ENCODE results near the gene SWSAP1. TPM values are rescaled to one million over a fixed set of nuclear protein-coding genes. Genes with fewer than 3 reads are reported as not detected.

SWSAP1 gene
- total and polyA plus RNA-seq, 9 of the 15 experiments (the other 6 are each of a cell fraction or from before 2014, with no cell fraction given): 0.18 to 2.8 (median 1.7) TPM

DNA sequence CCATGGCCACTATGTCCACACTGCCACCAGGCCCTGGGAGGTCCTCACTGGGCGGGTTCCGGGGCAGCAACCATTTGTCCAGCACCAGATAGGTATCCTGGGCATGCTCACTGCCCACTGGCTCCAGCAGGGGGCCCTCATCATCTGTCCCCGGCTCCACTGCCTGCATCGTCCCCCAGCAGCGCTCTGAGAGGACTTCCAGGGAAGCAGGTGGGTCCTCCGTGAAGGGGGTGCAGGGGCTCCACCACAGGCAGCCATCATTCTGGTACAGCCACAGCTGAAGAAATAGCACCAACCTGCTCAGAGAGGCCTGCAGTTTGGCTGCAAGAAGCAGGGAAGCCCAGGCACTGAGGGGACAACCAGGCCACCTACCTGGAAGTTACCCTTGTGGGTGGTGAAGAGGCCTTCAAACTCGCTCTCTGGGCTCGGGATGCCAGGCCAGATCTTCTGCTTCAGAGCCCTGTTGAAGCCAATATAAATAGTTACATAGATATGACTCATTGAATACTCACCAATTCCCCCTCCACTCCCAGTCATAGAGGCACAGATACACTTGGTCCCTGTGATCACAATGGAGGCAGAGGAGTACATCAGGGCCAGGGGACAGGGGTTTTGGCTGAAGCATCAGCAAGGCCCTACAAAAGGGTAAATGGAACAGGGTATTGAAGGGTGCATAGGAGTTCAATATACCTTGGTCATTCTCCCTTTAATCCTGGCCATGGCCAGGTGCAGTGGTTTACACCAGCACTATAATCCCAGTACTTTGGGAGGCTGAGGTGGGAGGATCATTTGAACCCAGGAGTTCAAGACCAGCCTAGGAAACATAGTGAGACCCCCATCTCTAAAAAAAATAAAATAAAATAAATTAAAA is 4.1 kb downstream of the SWSAP1 start (continued):
- TF ChIP-seq, protein P1, sequence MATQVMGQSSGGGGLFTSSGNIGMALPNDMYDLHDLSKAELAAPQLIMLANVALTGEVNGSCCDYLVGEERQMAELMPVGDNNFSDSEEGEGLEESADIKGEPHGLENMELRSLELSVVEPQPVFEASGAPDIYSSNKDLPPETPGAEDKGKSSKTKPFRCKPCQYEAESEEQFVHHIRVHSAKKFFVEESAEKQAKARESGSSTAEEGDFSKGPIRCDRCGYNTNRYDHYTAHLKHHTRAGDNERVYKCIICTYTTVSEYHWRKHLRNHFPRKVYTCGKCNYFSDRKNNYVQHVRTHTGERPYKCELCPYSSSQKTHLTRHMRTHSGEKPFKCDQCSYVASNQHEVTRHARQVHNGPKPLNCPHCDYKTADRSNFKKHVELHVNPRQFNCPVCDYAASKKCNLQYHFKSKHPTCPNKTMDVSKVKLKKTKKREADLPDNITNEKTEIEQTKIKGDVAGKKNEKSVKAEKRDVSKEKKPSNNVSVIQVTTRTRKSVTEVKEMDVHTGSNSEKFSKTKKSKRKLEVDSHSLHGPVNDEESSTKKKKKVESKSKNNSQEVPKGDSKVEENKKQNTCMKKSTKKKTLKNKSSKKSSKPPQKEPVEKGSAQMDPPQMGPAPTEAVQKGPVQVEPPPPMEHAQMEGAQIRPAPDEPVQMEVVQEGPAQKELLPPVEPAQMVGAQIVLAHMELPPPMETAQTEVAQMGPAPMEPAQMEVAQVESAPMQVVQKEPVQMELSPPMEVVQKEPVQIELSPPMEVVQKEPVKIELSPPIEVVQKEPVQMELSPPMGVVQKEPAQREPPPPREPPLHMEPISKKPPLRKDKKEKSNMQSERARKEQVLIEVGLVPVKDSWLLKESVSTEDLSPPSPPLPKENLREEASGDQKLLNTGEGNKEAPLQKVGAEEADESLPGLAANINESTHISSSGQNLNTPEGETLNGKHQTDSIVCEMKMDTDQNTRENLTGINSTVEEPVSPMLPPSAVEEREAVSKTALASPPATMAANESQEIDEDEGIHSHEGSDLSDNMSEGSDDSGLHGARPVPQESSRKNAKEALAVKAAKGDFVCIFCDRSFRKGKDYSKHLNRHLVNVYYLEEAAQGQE (IDR thresholded peaks at IDR 0.05; ENCODE audit: borderline replicate concordance): peak; percentile 57
- TF ChIP-seq, protein P1 (CRISPR knock-in tag; IDR thresholded peaks at IDR 0.05; ENCODE audit: low read depth): no peak
- TF ChIP-seq, protein P2, sequence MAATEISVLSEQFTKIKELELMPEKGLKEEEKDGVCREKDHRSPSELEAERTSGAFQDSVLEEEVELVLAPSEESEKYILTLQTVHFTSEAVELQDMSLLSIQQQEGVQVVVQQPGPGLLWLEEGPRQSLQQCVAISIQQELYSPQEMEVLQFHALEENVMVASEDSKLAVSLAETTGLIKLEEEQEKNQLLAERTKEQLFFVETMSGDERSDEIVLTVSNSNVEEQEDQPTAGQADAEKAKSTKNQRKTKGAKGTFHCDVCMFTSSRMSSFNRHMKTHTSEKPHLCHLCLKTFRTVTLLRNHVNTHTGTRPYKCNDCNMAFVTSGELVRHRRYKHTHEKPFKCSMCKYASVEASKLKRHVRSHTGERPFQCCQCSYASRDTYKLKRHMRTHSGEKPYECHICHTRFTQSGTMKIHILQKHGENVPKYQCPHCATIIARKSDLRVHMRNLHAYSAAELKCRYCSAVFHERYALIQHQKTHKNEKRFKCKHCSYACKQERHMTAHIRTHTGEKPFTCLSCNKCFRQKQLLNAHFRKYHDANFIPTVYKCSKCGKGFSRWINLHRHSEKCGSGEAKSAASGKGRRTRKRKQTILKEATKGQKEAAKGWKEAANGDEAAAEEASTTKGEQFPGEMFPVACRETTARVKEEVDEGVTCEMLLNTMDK (IDR thresholded peaks at IDR 0.05; ENCODE audit: borderline replicate concordance, insufficient read depth, low read depth, low read length, poor library complexity, severe bottlenecking): peak; percentile 86
- TF ChIP-seq ELF1 (tag; IDR thresholded peaks at IDR 0.05): no peak
